ENCODE data around the gene ZNF230. TPM values are rescaled to one million over a fixed set of nuclear protein-coding genes. Genes with fewer than 3 reads are reported as not detected.

The ZNF230 gene
- total and polyA plus RNA-seq, 9 of the 15 experiments (the other 6 are each of a cell fraction or from before 2014, with no cell fraction given), result 1.3 to 4.0 (median 2.2) TPM

DNA sequence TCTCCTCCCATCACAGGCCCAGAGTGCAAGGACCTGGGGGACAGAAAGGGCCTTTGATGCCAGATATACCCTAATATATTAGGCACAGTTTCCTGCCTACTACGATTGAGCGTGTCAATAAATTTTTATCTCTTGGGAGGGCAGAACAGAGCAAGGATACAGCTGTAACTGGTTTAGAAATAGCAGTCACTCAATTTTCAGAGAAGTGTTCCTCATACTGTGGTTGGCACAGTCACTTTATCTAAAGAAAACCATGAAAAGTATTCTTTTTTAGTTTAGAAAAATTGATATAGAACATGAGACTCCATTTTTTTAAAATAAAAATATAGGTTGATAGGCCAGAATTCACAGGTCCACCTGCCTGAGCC is 19.2 kb upstream of the ZNF230 start:
- 30% methylated on average over 2 of the region's 2 CpGs for WGBS (ENCODE audit: insufficient coverage, low coverage, missing lambda C conversion rate)
- no peak for DNase-seq (ENCODE audit: extremely low read depth in 1 of 4, low spot score in 3 of 4)
- H3K27me3 ChIP-seq (ENCODE audit: control insufficient read depth in 2 of 2, insufficient read depth in 2 of 2, low read length in 2 of 2), result no peaks in the 10 kb centered on the region
- ATAC-seq, result peak; percentile 22; the same call in 2 of the 3 replicates
- peak overlapping the region; percentile 32 for H3K4me3 ChIP-seq
- H3K4me2 ChIP-seq (ENCODE audit: insufficient read depth, low read length), result peak overlapping the region; percentile 78
- no peak overlapping the region for H3K27ac ChIP-seq (ENCODE audit: extremely low read depth, low read depth, low read length)
- H3K4me1 ChIP-seq (replicated peaks in 1 of 2; ENCODE audit: control insufficient read depth in 2 of 2, insufficient read depth in 2 of 2, low read length in 2 of 2), result no peaks in the 10 kb centered on the region
- FAIRE-seq, result no peak
- no peak overlapping the region for H3K9ac ChIP-seq (ENCODE audit: insufficient read depth in 1 of 2, low read depth in 2 of 2, low read length in 2 of 2)
- H3K9me1 ChIP-seq (ENCODE audit: control insufficient read depth, insufficient read depth, low read length), result no peaks in the 10 kb centered on the region
- intact Hi-C loops (cut with micrococcal nuclease) (no loop called here), in situ Hi-C loops (cut with MboI) (no loop called here)
- H4K20me1 ChIP-seq (replicated peaks; ENCODE audit: control insufficient read depth, insufficient read depth, low read length), result no peaks in the 10 kb centered on the region
- CTCF ChIA-PET (ENCODE audit: low intra/inter-chr PET ratio), result no interaction called here
- no peak for TF ChIP-seq FOXM1 (IDR thresholded peaks at IDR 0.05; ENCODE audit: low read depth)
- no peak for TF ChIP-seq FOXM1 (CRISPR knock-in tag; IDR thresholded peaks at IDR 0.05; ENCODE audit: low read depth)
- TF ChIP-seq POLR2G (IDR thresholded peaks at IDR 0.05; ENCODE audit: low read depth, low read length), result no peak
- no peak for TF ChIP-seq CREBBP (IDR thresholded peaks at IDR 0.05; ENCODE audit: low read depth, low read length)
- no TSS peak for BruUV-seq (replicated peaks)
- no peaks in the 10 kb centered on the region for H3K9me3 ChIP-seq (replicated peaks; ENCODE audit: control insufficient read depth, insufficient read depth, low read depth, low read length)
- POLR2A ChIA-PET, result interaction anchor here (0.6 to 0.7 kb wide), 3 partner anchors 17 to 31 kb away, joined by 3 read pairs; no protein-coding TSS in a partner anchor
- no peaks in the 10 kb centered on the region for H3K79me2 ChIP-seq (ENCODE audit: control insufficient read depth, insufficient read depth, low read length)
- peak overlapping the region; percentile 94 for H2AFZ ChIP-seq (ENCODE audit: low read depth, low read length)
- H3K36me3 ChIP-seq (ENCODE audit: control insufficient read depth, insufficient read depth, low read length), result no peaks in the 10 kb centered on the region

GRCh38 chr19:43983912-43984686 is 18.7 kb upstream of the ZNF230 start, which contains the start of gene ZNF155:
TSS of gene ZNF155 (plus strand) at chr19:43984188. CDS start at chr19:43988544, 4,356 bp downstream.
- Histone ChIP-seq H3K36me3 (ENCODE audit: control insufficient read depth, insufficient read depth, low read length) (no peaks in the 10 kb centered on the region), H3K79me2 (ENCODE audit: control insufficient read depth, insufficient read depth, low read length) (no peaks in the 10 kb centered on the region), H3K27ac (ENCODE audit: extremely low read depth, low read depth, low read length) (no peak within 1 kb of the TSS), H4K20me1 (replicated peaks; ENCODE audit: control insufficient read depth, insufficient read depth, low read length) (no peaks in the 10 kb centered on the region), H3K9me1 (ENCODE audit: control insufficient read depth, insufficient read depth, low read length) (no peaks in the 10 kb centered on the region), H3K4me3 (peak within 1 kb of the TSS; percentile 32), H3K9ac (ENCODE audit: insufficient read depth in 1 of 2, low read depth in 2 of 2, low read length in 2 of 2) (no peak within 1 kb of the TSS), H3K4me2 (ENCODE audit: insufficient read depth, low read length) (peak within 1 kb of the TSS; percentile 78), H3K4me1 (replicated peaks in 1 of 2; ENCODE audit: control insufficient read depth in 2 of 2, insufficient read depth in 2 of 2, low read length in 2 of 2) (no peaks in the 10 kb centered on the region), H3K9me3 (replicated peaks; ENCODE audit: control insufficient read depth, insufficient read depth, low read depth, low read length) (no peaks in the 10 kb centered on the region), H2AFZ (ENCODE audit: low read depth, low read length) (peak within 1 kb of the TSS; percentile 94), H3K27me3 (ENCODE audit: control insufficient read depth in 2 of 2, insufficient read depth in 2 of 2, low read length in 2 of 2) (no peaks in the 10 kb centered on the region)
- ChIA-PET POLR2A (interaction anchor here (0.6 to 0.7 kb wide), 3 partner anchors 17 to 221 kb away, joined by 3 to 4 read pairs (median 3); no protein-coding TSS in a partner anchor), CTCF (ENCODE audit: low intra/inter-chr PET ratio) (no interaction called here)
- 12% methylated on average over 35 of the region's 40 CpGs for WGBS (ENCODE audit: insufficient coverage, low coverage, missing lambda C conversion rate)
- BruUV-seq (replicated peaks), result no TSS peak
- peak; percentile 94 for FAIRE-seq
- intact Hi-C loops (cut with micrococcal nuclease), result no loop called here
- ATAC-seq, result peak; percentile 99
- in situ Hi-C loops (cut with MboI), result no loop called here
- peak; percentile 63 to 82 (median 70) for DNase-seq (ENCODE audit: extremely low read depth in 1 of 4, low spot score in 3 of 4)
- no peak for TF ChIP-seq SOX6 (IDR thresholded peaks at IDR 0.05)
- TF ChIP-seq YY1 (IDR thresholded peaks at IDR 0.05; ENCODE audit: borderline replicate concordance in 1 of 3, control insufficient read depth in 1 of 3, extremely low read depth in 1 of 3, insufficient read depth in 3 of 3, insufficient read length in 1 of 3, insufficient replicate concordance in 2 of 3, low read depth in 1 of 3, low read length in 2 of 3), result peak in 1 of 3 experiments; percentile 38
- TF ChIP-seq PHF20 (IDR thresholded peaks at IDR 0.05; ENCODE audit: partially characterized antibody), result no peak
- TF ChIP-seq ASH1L (IDR thresholded peaks at IDR 0.05; ENCODE audit: borderline replicate concordance, low read depth, partially characterized antibody), result no peak
- TF ChIP-seq, protein P1, sequence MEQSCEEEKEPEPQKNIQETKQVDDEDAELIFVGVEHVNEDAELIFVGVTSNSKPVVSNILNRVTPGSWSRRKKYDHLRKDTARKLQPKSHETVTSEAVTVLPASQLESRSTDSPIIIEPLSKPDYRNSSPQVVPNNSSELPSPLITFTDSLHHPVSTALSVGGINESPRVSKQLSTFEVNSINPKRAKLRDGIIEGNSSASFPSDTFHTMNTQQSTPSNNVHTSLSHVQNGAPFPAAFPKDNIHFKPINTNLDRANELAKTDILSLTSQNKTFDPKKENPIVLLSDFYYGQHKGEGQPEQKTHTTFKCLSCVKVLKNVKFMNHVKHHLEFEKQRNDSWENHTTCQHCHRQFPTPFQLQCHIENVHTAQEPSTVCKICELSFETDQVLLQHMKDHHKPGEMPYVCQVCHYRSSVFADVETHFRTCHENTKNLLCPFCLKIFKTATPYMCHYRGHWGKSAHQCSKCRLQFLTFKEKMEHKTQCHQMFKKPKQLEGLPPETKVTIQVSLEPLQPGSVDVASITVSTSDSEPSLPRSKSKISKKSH (CRISPR knock-in tag; IDR thresholded peaks at IDR 0.05), result no peak
- no peak for TF ChIP-seq PTRF (tag; IDR thresholded peaks at IDR 0.05)
- TF ChIP-seq ATF3 (IDR thresholded peaks at IDR 0.05), result peak; percentile 25; the same call in 1 of the 2 replicates
- TF ChIP-seq ATF3 (CRISPR knock-in tag; conservative IDR thresholded peaks at IDR 0.05), result no peak
- TF ChIP-seq ZNF324 (CRISPR knock-in tag; IDR thresholded peaks at IDR 0.05), result no peak

Measured in K562 (cell line).